GM19238 (cell line): ENCODE results near the gene DNAH12.

ENCODE experiments used
- DNase-seq: peaks from one replicate; pipeline ENCODE4 v3.0.0; 2011; ENCODE audit warnings: low spot score; ENCODE audit not compliant: insufficient read length

The DNAH12 gene

DNA sequence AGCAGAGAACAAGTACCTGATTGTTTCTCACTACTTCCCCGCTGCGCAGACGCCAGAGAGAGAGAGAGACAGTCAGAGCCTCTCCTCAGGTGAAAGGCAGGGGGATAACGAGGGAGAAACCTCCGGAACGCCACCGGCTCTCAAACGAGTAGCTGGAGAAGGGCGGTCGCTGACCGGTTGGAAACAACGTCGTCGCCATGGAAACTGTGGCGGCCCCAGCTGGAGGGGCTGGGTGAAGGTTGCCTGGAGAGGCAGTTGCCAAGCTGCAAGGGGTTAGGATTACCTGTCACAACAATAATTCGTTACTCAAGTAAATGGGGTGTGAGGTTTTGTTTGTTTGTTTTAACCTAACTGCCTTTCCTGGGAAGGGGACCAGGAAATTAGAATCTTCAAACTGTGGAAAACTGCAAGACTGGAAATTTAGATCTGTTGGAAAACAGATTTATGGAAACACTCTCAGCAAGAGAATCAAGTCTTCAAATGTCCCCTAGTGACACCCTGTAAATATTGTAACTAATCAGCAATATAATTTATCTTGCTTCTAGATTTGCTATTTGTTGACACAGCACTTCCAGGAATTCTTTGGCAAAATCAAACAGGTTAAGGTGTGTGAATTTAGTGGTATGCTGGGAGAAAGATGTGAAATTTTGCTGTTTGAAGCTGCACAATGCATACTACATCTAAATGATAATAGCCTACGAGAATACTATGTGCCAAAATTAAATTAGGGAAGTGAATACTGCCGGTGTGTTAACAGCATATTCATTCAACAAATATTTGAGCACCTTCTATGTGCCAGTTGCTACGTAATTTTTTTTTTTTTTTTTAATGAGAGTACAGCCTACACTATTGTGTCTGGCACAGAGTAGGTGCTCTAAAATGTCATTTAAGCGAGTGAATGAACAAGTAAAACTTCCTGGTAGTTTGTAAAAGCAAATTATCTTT, at the start of gene DNAH12:
TSS of gene DNAH12 (minus strand) at position 164 of the 945 bp plus-strand sequence. CDS start 1,474 bp downstream, outside the sequence.
- no peak for DNase-seq

DNA sequence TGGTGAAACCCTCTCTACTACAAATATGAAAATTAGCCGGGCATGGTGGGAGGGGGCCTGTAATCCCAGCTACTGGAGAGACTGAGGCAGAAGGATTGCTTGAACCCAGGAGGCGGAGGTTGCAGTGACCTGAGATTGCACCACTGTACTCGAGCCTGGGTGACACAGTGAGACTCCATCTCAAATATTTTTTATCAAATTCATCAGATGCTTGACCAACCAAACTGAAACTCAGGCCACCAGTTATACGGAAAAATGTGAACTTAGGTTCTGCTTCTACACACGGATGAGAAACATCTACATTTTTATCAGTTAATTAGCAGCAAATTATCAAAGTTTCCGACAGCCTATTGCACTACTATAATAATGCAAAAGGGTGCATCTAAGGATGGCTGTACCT, 48.2 kb upstream of the DNAH12 start:
- DNase-seq, result no peak

- DNase-seq, result no peak
These were observed 43.8 kb upstream of the DNAH12 start for GRCh38 chr3:57587905-57588304.

DNA sequence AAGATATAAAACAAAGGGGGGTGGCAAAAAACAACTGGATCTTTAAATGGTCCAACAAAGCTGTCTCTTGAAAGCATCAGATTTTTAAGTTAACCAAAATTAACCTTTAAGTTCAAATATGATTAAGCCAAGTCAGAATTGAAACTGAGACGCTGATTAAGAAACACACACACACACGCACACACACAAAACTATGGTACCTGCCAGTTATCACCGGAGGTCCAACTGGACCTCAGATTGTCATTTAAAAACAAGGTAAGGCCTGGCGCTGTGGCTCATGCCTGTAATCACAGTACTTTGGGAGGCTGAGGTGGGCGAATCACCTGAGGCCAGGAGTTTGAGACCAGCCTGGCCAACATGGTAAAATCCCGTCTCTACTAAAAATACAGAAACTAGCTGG, 42.6 kb upstream of the DNAH12 start:
- no peak for DNase-seq

DNA sequence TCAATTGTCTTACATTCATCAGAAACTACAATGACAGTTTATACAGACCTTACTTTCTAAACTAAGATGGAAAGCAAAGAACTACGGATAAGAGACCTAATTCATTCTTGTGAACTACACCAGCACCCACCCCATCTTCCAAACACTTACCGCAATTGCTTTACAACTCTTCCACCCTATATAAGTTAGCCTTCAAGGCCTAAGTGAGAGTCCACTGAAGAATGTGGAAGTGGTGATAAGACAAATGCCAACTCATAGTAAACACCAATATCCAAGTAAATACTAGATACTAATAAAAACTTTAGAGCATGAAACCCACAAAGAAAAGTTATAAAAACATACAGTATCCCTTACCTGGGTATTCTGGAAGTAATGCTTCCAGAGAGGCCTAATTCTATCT, 39.4 kb upstream of the DNAH12 start:
- no peak for DNase-seq

GRCh38 chr3:57582474-57583168, 38.5 kb upstream of the DNAH12 start:
- no peak for DNase-seq

DNA sequence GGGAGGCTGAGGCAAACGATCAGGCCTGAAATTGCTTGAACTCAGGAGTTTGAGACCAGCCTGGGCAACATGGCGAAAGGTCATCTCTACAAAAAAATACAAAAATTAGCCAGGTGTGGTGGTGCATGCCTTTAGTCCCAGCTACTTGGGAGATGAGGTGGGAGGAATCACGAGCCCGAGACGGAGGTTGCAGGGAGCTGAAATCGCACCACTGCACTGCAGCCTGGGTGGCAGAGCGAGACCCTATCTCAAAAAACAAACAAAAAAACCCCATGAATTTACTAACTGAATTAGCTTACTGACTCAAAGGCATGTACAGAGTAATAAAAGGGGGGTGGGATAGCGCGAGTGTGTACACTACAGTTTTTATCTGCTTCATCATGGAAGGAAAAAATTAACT, 33.7 kb upstream of the DNAH12 start:
- DNase-seq, result no peak

GRCh38 chr3:57575966-57576626, 32.0 kb upstream of the DNAH12 start:
- DNase-seq, result no peak

- no peak for DNase-seq
These were observed 28.0 kb upstream of the DNAH12 start for GRCh38 chr3:57572096-57572495.

DNA sequence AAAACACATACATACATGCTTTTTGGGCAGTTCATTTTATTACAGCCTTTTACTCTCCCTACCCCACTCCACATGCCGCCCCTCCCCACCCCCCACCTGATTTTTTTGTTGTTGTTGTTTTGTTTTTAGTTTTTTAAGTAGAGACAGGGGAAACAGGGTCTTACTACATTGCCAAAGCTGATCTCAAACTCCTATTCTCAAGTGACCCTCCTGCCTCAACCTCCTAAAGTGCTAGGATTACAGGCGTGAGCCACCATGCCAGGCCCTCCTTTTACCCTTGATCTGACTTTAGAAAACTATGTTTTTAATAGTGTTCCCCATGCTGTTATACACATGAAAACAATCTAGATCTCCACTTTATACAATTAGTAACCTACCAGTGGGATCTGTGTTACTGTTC, 26.7 kb upstream of the DNAH12 start:
- DNase-seq, result no peak

- DNase-seq, result no peak
These were observed 25.8 kb upstream of the DNAH12 start for GRCh38 chr3:57569859-57570450.

DNA sequence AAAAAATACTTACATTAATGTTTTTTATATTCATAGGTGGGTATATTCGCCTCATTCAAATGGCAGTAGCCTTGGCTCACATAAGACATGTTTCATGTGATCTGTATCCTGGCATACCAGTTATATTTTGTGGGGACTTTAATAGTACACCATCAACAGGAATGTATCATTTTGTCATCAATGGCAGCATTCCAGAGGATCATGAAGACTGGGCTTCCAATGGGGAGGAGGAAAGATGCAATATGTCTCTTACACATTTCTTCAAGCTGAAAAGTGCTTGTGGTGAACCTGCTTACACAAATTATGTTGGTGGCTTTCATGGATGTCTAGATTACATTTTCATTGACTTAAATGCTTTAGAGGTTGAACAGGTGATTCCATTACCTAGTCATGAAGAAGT, 15.4 kb upstream of the DNAH12 start:
- no peak for DNase-seq

DNA sequence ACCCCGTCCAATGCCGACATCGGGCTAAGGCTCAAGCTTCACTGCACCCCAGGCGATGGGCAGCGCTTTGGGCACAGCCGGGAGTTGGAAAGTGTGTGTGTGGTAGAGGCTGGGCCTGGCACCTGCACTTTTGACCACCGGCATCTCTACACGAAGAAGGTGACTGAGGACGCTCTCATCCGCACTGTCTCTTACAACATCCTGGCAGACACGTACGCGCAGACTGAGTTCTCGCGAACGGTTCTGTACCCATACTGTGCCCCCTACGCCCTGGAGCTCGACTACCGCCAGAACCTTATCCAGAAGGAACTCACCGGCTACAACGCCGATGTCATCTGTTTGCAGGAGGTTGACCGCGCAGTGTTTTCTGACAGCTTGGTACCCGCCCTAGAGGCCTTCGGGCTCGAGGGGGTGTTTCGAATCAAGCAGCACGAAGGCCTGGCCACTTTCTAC, 13.0 kb upstream of the DNAH12 start:
- DNase-seq, result peak; percentile 13

DNA sequence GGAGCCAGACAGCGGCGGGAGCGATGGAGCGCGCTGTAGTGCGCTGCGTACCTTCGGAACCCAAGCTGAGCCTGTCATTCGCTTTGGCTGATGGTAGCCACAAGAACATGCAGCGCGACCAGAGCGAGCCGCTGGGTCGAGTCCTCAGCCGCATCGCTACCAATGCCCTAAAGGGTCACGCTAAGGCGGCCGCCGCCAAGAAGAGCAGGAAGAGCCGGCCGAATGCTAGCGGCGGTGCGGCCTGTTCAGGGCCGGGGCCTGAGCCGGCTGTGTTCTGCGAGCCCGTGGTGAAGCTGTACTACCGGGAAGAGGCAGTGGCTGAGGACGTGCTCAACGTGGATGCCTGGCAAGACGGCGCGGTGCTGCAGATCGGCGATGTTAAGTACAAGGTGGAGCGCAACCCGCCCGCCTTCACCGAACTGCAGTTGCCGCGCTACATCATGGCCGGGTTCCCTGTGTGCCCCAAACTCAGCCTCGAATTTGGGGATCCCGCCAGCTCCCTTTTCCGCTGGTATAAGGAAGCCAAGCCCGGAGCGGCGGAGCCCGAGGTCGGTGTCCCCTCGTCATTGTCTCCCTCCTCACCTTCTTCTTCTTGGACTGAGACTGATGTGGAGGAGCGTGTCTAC, 12.4 kb upstream of the DNAH12 start:
- DNase-seq, result peak; percentile 18

GRCh38 chr3:57555738-57556458, 11.8 kb upstream of the DNAH12 start, which contains the start of gene PDE12:
Gene PDE12, plus strand, starts transcription at chr3:57556274. Its CDS starts 106 bp downstream, at chr3:57556380.
- DNase-seq, result peak; percentile 65

DNA sequence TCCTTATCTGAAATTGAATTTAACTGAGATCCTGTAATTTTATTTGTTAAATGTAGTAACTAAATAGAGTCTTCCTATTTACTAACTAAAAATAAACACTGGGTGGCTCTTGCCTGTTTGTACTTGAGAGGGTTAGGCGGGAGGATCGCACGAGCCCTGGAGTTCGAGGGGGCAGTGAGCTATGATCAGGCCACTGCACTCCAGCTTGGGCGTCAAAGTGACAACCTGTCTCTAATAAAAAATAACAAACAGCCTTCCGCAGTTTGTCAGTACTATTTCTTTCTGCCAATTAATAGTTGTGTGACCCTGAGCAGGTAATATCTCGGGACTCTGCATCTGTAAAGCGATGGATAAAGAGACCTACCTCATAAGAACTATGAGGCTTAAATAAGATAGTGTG, 11.2 kb upstream of the DNAH12 start:
- DNase-seq, result no peak

GRCh38 chr3:57546616-57547015, 2.5 kb upstream of the DNAH12 start:
- DNase-seq, result no peak

- no peak for DNase-seq
These were observed 1.6 kb upstream of the DNAH12 start for GRCh38 chr3:57545636-57546268.

GRCh38 chr3:57538465-57538864, 5.7 kb downstream of the DNAH12 start:
- no peak for DNase-seq

- no peak for DNase-seq
These were observed 14.0 kb downstream of the DNAH12 start for GRCh38 chr3:57530071-57530608.
